Urinary bladder (tissue), 4 donors: ENCODE data around the gene ZSWIM9. TPM values are rescaled to one million over a fixed set of nuclear protein-coding genes. Genes with fewer than 3 reads are reported as not detected.
A peak's percentile ranks its signal among the peaks of the same experiment; 100 is the strongest.

Source experiments
- DNase-seq: peaks from one replicate; pipeline ENCODE4 v3.0.0-alpha.2; 2015; ENCODE audit errors: extremely low spot score
- H3K27ac ChIP-seq: one replicate; pipeline ENCODE4 v1.5.1; 2013; ENCODE audit warnings: low read depth, mild to moderate bottlenecking, moderate library complexity
- H3K36me3 ChIP-seq: one replicate; pipeline ENCODE4 v1.6.1; 2013; ENCODE audit warnings: mild to moderate bottlenecking, moderate library complexity; ENCODE audit not compliant: insufficient read depth
- H3K4me1 ChIP-seq: one replicate; pipeline ENCODE4 v1.6.1; 2013; ENCODE audit warnings: mild to moderate bottlenecking, moderate library complexity; ENCODE audit not compliant: insufficient read depth
- H3K4me3 ChIP-seq: one replicate; pipeline ENCODE4 v1.5.1; 2013; ENCODE audit warnings: low read depth, low read length
- WGBS: extraction: QIAGEN DNeasy Blood & Tissue Kit; methylation state at CpG from one replicate; pipeline ENCODE4 v1.1.7; 2013; 5-methylcytosine and 5-hydroxymethylcytosine counted together
- polyA plus RNA-seq: library from polyadenylated mRNA; stranded (reverse); fragments of 200-250 nt; gene quantifications from one replicate; pipeline ENCODE4 v1.2.3, GENCODE V29; 2013
- total RNA-seq: library from RNA; depleted of rRNA; stranded (reverse); fragments of >200 nt; gene quantifications from one replicate; pipeline ENCODE4 v1.2.3, GENCODE V29; 2014
- donor health status: healthy with polysubstance abuse.
- donor health status: healthy.

The ZSWIM9 gene
- total and polyA plus RNA-seq, 2 donors = 1.6 to 10.6 TPM

DNA sequence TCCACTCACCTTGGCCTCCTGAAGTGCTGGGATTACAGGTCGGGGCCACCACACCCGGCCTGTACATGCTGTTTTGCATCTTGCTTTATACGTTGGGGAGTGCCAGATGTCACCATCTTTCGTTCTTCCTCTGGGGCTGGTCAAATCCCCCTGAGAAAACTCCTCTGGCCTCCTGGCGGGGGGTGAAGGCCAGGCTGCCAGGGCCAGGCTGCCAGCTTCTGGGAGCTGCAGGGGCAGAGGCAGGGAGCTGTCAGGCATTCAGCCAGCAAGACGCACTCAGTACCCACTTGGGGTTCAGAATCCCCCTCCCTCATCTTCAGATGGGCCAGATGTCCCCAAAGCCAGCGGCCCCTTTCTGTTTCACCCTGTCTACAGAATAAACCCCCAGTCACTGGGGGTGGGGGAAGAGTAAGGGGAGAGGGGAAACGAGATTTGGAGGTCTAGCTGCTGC, 16.1 kb downstream of the ZSWIM9 start:
- Histone ChIP-seq H3K27ac (no peak overlapping the region), H3K4me1 (no peaks in the 10 kb centered on the region), H3K36me3 (no peaks in the 10 kb centered on the region), H3K4me3 (no peak overlapping the region)
- 83% methylated on average over 8 of the region's 8 CpGs for WGBS
- DNase-seq = no peak

DNA sequence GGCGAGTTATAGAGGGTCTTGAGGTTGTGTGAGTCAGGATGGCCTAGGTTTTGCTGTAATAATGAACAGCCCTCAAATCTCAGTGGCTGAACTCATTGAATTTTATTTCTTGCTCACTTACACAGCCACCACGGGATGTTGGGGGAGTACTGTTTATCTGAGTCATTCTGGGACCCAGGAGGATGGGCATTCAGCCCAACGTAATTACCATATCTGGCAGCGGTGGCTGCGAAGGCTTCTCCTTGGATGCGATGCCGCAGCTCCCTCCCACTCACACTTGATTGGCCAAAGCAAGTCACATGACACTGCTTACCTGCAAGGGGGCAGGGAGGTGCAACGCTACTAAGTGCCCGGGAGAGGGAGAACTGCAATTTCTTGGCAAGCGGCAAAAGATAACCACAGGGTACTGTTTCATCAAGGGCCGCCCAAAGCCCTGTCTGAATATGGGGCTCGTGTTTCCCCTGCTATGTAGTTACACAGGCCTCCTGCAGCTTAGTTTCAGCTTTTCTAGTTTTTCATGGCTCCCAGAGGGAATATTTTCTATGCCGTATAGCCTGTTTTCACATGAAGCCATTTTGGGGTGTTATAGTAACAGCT, 19.9 kb downstream of the ZSWIM9 start:
- H3K4me1 ChIP-seq = no peaks in the 10 kb centered on the region
- WGBS = 75% methylated on average over 13 of the region's 13 CpGs
- no peaks in the 10 kb centered on the region for H3K36me3 ChIP-seq
- no peak overlapping the region for H3K27ac ChIP-seq
- no peak for DNase-seq
- H3K4me3 ChIP-seq = no peak overlapping the region

DNA sequence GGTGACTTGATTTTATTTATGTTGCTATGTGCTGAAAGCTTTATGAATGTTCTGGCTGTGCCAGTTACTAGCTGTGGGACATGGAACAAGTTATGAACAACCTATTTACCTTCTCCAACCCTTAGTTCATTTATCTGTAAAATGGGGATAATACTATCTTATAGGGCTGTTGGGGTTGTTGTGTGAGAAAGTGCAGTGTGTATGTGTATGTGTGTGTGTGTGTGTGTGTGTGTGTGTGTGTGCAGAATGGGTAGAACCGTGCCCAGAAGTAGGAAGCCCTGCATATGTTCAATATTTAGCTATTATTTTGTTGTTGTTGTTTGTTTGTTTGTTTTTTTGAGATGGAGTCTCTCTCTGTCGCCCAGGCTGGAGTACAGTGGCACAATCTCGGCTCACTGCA, 20.4 kb downstream of the ZSWIM9 start:
- H3K36me3 ChIP-seq = no peaks in the 10 kb centered on the region
- no peak overlapping the region for H3K4me3 ChIP-seq
- no peak overlapping the region for H3K27ac ChIP-seq
- no peaks in the 10 kb centered on the region for H3K4me1 ChIP-seq
- no peak for DNase-seq
- 96% methylated on average over 3 of the region's 3 CpGs for WGBS

DNA sequence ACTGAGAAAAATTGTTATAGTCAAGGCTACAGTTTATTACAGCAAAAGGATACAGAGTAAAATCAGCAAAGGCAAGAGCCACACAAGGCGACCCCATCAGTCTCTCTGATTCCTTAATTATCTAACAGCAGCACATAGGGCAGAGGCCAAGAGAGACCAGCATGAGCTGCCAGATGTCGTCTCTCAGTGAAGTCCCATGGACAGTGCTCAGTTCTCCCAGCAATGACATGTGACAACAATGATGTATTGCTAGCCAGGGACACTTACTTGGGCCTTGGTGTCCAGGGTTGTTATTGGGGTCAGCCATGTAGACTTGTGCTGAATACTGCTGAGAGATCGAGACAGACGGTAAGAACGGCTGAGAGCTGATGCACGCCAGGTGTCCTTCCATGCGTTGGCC, 22.3 kb downstream of the ZSWIM9 start:
- Histone ChIP-seq H3K4me1 (no peaks in the 10 kb centered on the region), H3K4me3 (no peak overlapping the region), H3K36me3 (no peaks in the 10 kb centered on the region), H3K27ac (no peak overlapping the region)
- DNase-seq = no peak
- 78% methylated on average over 7 of the region's 7 CpGs for WGBS

DNA sequence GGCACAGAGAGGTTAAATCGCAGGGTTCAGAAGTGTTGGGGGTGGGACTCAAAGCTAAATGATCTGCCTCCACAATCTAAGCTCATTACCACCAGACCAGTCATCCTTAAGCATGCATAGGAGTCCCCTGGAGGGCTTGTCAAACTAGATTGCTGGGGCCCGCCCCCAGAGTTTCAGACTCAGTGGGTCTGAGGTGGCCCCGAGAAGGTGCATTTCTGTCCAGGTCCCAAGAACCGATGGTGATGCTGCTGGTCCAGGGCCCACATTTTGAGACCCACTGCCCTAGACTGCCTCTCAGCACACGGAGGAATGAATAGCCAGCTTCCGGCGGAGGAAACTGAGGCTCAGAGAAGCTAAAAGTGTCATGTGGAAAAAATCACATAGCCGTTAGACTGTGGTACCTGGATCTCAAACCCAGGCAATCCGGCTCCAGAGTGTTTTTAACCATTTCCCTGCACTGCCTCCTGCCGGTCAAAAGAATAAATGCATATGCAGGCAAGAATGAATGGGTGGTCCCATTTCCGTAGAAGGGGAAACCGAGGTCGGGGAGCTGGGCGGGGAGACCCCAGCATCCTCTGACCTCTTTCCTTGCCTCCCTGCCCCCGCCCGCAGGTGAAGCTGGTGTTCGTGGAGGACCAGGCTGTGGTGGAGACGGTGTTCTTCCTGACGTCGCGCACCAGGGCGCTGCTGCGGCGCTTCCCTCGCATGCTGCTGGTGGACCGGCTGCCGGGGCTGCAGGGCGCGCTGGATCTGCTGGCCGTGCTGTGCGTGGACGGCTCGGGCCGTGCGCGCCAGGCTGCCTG, 23.8 kb downstream of the ZSWIM9 start:
- DNase-seq = no peak
- Histone ChIP-seq H3K27ac (no peak overlapping the region), H3K4me3 (no peak overlapping the region), H3K4me1 (no peaks in the 10 kb centered on the region), H3K36me3 (no peaks in the 10 kb centered on the region)
- 71% methylated on average over 36 of the region's 36 CpGs for WGBS

DNA sequence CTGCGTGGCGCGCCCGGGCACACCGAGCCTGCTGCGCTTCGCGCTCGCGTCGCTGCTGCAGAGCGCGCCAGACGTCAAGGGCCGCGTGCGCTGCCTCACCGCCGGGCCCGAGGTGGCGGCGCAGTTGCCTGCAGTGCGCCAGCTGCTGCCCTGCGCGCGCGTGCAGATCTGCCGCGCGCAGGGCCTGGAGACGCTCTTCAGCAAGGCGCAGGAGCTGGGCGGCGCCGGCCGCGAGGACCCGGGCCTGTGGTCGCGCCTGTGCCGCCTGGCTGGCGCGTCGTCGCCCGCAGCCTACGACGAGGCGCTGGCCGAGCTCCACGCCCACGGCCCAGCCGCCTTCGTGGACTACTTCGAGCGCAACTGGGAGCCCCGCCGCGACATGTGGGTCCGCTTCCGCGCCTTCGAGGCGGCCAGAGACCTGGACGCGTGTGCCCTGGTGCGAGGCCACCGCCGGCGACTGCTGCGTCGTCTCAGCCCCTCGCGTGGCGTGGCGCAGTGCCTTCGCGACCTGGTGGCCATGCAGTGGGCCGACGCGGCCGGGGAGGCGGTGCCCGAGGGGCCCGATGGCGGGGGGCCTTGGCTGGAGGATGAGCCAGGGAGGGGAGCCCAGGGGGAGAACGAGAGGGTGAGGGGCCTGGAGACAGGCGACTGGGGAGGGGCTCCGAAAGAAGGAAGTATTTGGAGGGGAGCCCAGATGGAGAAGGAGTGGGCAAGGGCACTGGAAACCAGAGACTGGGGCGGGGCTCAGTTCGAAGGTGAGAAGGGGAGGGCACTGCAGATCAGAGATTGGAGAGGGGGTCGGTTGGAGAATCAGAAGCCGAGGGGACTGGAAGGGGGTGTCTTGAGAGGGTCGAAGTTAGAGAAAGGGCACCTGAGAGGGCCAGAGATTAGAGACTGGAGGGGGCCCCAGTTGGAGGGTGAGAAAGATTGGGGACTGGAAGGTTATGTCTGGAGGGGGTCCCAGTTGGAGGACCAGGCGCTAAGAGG, 24.7 kb downstream of the ZSWIM9 start:
- WGBS = 70% methylated on average over 95 of the region's 95 CpGs
- DNase-seq = no peak
- no peaks in the 10 kb centered on the region for H3K4me1 ChIP-seq
- no peak overlapping the region for H3K27ac ChIP-seq
- H3K4me3 ChIP-seq = no peak overlapping the region
- H3K36me3 ChIP-seq = no peaks in the 10 kb centered on the region

DNA sequence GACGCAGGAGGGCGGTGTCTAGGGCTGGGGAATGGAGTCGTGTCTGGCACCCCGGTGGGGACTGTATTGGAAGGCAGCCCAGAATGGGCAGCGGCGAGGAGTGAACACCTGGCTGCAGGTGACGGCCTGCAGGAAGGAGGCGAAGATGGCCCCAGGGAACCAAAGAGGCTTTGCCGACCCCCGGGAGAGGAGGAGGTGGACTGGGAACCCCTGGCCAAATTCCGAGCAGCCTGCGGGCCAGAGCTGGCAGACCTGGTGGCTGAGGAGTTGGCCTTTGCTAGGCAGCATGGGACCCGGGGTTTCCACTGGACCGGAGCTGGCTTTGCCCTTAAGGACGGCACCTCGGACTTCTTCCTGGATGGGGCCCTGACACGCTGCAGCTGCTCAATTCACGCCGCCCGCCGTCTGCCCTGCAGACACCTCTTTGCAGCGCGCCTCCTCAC, 25.9 kb downstream of the ZSWIM9 start:
- WGBS = 65% methylated on average over 23 of the region's 23 CpGs

DNA sequence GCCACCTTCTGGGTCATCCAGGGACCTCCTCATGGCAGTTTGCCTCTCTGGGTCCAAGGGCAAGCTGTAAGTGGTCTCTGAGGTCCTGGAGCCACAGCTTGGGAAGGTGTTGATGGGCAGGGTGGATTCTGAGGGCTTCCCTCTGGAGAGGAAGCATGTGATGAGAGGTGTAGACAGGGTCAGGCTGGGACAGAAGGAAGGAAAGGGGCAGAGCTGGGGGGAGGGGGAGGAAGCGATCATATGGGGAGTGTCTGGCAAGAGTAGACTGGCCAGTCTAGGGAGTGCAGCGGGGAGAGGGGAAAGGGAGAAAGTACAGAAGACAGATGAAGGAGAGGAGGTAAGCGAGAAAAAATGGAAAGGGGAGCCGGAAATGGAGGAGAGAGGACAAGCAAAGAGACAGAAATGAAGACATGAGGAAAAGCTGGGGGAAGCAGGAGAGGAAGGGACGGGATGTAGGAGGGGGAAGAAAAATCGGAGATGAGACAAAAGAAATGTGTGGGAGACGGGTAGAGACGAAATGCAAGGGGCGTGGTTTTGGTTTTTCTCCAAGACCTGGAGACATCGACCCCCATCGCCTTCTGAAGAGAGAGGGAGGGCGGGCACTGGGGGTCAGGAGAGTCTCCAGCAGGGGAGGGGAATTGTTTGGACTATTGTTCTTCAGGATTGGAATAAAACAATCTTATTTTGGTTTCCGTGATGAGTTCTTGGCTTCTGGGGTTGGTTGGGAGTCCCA, 26.6 kb downstream of the ZSWIM9 start:
- Histone ChIP-seq H3K4me1 (no peaks in the 10 kb centered on the region), H3K27ac (no peak overlapping the region), H3K4me3 (no peak overlapping the region), H3K36me3 (no peaks in the 10 kb centered on the region)
- DNase-seq = no peak
- WGBS = 36% methylated on average over 13 of the region's 13 CpGs

More for the DNA sequence above, 25.9 kb downstream of the ZSWIM9 start:
- Histone ChIP-seq H3K4me3 (no peak overlapping the region), H3K27ac (no peak overlapping the region), H3K36me3 (no peaks in the 10 kb centered on the region), H3K4me1 (no peaks in the 10 kb centered on the region)
- no peak for DNase-seq

DNA sequence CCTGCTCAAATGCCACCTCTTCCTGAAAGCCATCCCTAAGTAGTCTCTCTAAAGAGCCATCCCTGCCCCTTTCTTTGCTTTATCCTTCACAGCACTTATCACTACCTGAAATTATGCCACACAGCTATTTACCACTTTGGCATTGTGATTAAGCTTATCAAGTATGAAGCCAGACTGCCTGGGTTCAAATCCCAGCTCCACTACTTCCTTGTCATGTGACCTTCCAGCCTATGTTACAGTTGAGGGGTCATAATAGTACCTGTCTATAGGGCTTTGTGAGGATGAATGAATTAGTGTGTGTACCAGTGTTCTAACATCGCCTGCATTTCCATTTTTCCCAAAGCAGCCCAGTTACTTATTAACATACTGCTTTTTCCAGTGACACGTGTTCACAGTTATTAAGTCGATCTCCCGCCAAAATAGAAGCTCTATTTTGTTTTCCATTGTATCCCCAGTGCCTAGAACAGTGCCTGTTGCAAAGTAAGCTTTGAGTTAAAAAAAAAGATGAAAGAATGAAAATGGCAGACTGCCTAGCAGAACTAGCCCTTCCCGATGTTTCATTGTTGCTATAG, 32.8 kb downstream of the ZSWIM9 start:
- Histone ChIP-seq H3K4me1 (no peaks in the 10 kb centered on the region), H3K27ac (no peak overlapping the region), H3K4me3 (peak overlapping the region; percentile 52), H3K36me3 (no peaks in the 10 kb centered on the region)
- no peak for DNase-seq
- 16% methylated on average over 5 of the region's 5 CpGs for WGBS

DNA sequence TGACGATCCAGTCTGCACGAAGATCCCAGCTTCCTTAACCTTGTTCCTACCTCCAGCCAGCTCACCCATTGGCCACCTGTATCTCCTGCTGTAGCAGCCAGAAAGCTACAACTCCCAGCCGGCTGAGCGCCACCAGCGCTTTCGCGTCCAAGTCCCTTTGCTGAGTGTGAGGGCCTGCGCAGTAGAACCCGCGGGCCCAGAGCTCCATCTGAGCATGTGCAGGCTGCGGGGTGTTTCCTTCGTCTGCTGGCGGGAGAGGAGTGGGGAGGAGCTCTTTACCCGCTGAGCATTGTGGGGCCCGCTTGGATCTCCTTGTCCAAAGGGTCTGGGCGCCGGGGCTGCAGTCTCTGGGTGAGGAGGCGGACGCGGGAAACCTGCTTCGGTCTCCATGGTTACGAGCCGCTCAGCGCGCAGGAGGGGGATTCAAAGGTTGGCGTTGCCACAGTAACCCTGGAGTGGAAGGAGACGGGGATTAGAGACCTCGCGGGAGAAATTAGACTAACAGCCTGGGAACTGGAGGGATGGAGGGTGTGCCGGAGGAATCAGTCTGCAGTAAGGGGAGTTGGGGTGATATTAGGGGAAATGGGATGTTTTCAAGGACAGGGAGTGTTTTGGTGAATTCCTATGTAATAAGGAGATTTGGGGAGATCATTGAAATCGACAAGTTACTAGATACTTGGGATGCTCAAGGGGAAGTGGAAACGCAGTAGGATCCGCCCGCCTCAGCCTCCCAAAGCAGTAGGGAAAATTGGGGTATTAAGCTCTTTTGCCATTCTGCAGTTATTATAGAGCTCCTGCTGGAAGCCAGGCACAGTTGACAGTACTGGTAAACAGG, 33.5 kb downstream of the ZSWIM9 start:
- peak; percentile 94 for DNase-seq
- under 1% methylated on average over 34 of the region's 34 CpGs for WGBS
- H3K4me3 ChIP-seq = peak overlapping the region; percentile 52
- H3K36me3 ChIP-seq = no peaks in the 10 kb centered on the region
- H3K4me1 ChIP-seq = no peaks in the 10 kb centered on the region
- peak overlapping the region; percentile 61 for H3K27ac ChIP-seq

DNA sequence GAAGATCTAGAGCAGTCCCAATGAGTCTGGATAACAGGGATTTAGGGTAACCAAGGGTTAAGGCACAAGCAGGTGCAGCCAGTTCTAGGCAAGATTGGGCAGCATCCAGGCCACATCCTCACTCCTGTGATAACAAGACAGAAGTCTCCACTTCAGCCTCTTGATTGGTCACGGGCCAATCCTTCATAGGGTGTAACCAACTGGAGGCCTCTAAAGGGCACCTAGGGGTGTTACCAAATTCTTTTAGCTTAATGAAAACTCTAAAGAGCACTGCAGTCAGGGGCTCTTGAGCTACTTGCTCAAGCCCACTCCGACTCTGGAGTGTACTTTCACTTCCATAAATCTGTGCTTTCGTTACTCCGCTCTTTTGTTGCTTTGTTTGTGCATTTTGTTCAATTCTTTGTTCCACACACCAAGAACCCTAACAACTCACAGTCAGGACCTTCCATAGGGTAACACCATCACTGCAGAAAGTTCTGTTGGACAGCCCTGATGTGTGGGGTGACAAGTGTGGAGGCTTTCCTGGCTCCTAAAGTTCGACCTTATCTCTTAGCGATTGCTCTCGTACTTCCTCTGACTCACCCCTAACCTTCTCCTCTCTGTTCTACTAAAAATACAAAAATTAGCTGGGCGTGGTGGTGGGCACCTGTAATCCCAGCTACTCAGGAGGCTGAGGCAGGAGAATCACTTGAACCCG, 36.1 kb downstream of the ZSWIM9 start:
- Histone ChIP-seq H3K36me3 (peaks cover 4% of the 10 kb centered on the region), H3K27ac (no peak overlapping the region), H3K4me1 (no peaks in the 10 kb centered on the region), H3K4me3 (no peak overlapping the region)
- no peak for DNase-seq
- WGBS = 77% methylated on average over 9 of the region's 9 CpGs

DNA sequence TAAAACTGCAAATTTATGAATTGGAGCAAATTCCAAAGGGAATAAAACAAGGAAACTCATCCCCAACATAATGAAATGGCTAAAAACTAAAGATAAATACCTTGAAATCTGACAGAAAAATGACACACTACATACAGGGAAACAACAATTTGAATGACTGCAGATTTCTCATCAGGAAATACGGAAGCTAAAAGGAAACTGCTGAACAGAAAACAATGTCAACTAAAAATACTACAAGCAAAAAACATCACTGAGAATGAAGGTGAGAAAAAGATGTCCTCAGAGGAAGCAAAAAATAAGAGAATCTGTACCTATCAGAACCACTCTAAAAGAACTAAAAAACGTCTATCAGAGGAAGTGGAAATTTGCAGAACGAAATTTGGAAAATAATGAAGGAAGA, 39.5 kb downstream of the ZSWIM9 start:
- H3K27ac ChIP-seq = no peak overlapping the region
- DNase-seq = no peak
- WGBS = 77% methylated on average over 3 of the region's 3 CpGs
- H3K4me3 ChIP-seq = no peak overlapping the region
- peaks cover 4% of the 10 kb centered on the region for H3K36me3 ChIP-seq
- H3K4me1 ChIP-seq = no peaks in the 10 kb centered on the region
